AG09309 (cell line): ENCODE results near the gene PLAC1.

Experiments
- DNase-seq: peaks from one replicate; pipeline ENCODE4 v3.0.0-alpha.2; 2010; ENCODE audit warnings: low read depth
- H3K4me3 ChIP-seq: 2 replicates; pipeline ENCODE4 v1.5.1; 2011; ENCODE audit warnings: mild to moderate bottlenecking, low read depth, low read length, moderate library complexity; ENCODE audit not compliant: control insufficient read depth
- CTCF ChIP-seq: IDR thresholded peaks from 2 replicates; pipeline ENCODE4 v1.5.1; 2011; ENCODE audit warnings: mild to moderate bottlenecking, low read depth, low read length, inconsistent platforms; ENCODE audit not compliant: insufficient read depth, control insufficient read depth; ENCODE audit errors: missing control alignments

PLAC1 gene

GRCh38 chrX:134658002-134658759, at the start of gene PLAC1:
Gene PLAC1 (minus strand): TSS chrX:134658471. CDS start chrX:134566682, 91,789 bp downstream.
- no peak within 1 kb of the TSS for H3K4me3 ChIP-seq
- no peak for TF ChIP-seq CTCF
- no peak for DNase-seq

GRCh38 chrX:134706138-134706537, 47.9 kb upstream of the PLAC1 start:
- H3K4me3 ChIP-seq, result no peak overlapping the region
- DNase-seq, result no peak
- TF ChIP-seq CTCF, result no peak

GRCh38 chrX:134695999-134696398, 37.7 kb upstream of the PLAC1 start:
- no peak for DNase-seq
- TF ChIP-seq CTCF, result no peak
- H3K4me3 ChIP-seq, result no peak overlapping the region

- no peak for DNase-seq
- H3K4me3 ChIP-seq, result no peak overlapping the region
- TF ChIP-seq CTCF, result no peak
Measured at GRCh38 chrX:134694333-134695322, 36.4 kb upstream of the PLAC1 start.

- DNase-seq, result no peak
- no peak for TF ChIP-seq CTCF
- H3K4me3 ChIP-seq, result no peak overlapping the region
Measured at GRCh38 chrX:134693644-134694043, 35.4 kb upstream of the PLAC1 start.

GRCh38 chrX:134692990-134693389, 34.7 kb upstream of the PLAC1 start:
- no peak for TF ChIP-seq CTCF
- H3K4me3 ChIP-seq, result no peak overlapping the region
- DNase-seq, result no peak
